Measurements from ENCODE around the gene TLR8.

TLR8 gene

GRCh38 chrX:12946838-12947544 lies 40.6 kb downstream of the TLR8 start:
- TF ChIP-seq, protein P1, sequence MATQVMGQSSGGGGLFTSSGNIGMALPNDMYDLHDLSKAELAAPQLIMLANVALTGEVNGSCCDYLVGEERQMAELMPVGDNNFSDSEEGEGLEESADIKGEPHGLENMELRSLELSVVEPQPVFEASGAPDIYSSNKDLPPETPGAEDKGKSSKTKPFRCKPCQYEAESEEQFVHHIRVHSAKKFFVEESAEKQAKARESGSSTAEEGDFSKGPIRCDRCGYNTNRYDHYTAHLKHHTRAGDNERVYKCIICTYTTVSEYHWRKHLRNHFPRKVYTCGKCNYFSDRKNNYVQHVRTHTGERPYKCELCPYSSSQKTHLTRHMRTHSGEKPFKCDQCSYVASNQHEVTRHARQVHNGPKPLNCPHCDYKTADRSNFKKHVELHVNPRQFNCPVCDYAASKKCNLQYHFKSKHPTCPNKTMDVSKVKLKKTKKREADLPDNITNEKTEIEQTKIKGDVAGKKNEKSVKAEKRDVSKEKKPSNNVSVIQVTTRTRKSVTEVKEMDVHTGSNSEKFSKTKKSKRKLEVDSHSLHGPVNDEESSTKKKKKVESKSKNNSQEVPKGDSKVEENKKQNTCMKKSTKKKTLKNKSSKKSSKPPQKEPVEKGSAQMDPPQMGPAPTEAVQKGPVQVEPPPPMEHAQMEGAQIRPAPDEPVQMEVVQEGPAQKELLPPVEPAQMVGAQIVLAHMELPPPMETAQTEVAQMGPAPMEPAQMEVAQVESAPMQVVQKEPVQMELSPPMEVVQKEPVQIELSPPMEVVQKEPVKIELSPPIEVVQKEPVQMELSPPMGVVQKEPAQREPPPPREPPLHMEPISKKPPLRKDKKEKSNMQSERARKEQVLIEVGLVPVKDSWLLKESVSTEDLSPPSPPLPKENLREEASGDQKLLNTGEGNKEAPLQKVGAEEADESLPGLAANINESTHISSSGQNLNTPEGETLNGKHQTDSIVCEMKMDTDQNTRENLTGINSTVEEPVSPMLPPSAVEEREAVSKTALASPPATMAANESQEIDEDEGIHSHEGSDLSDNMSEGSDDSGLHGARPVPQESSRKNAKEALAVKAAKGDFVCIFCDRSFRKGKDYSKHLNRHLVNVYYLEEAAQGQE (IDR thresholded peaks at IDR 0.05; ENCODE audit: insufficient read depth in 1 of 2, low read depth in 2 of 2, low read length in 2 of 2): no peak
- TF ChIP-seq FOXP2 (optimal IDR thresholded peaks at IDR 0.05; ENCODE audit: borderline replicate concordance, extremely low read depth, extremely low read length, insufficient read depth) (no peak), TAF1 (IDR thresholded peaks at IDR 0.05; ENCODE audit: borderline replicate concordance, insufficient read depth, low read length) (no peak), SIN3A (IDR thresholded peaks at IDR 0.05; ENCODE audit: borderline replicate concordance, insufficient read depth, low read length) (no peak), POLR2AphosphoS5 (IDR thresholded peaks at IDR 0.05; ENCODE audit: low read depth, low read length) (no peak)

DNA sequence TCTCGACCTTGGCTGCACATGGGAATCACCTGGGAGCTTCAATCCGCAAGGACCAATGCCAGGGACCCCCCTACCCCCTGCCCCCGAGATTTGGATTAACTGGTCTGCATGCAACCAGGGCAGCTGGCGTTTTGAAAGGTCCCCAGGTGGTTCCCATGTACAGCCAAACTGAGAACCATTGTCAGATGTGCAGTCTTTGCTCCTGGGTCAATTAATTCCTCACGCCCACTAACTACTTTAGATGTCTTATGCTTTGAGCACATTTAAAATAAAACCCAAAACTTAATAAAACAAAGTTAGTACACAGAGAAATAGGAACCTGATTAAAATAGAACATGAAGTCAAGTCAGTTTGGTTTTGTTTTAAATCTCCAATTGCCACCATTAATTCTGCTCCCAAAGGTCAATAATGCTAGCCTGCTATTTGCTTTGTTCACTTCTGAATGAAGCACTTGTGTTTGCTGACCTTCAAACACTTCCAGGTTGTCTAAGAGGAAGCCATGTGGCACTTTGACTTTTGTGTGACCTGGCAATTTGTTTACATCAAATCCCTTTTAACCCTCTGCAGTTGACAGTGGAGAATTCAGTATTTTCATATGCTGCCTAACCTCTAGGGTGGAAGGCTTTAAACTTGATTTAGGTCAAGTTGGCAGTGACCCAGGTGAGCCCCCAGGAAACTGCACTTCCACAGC lies 41.3 kb downstream of the TLR8 start:
- TF ChIP-seq TAF1 (IDR thresholded peaks at IDR 0.05; ENCODE audit: borderline replicate concordance, insufficient read depth, low read length) (no peak), SIN3A (IDR thresholded peaks at IDR 0.05; ENCODE audit: borderline replicate concordance, insufficient read depth, low read length) (no peak), POLR2AphosphoS5 (IDR thresholded peaks at IDR 0.05; ENCODE audit: low read depth, low read length) (no peak), FOXP2 (optimal IDR thresholded peaks at IDR 0.05; ENCODE audit: borderline replicate concordance, extremely low read depth, extremely low read length, insufficient read depth) (no peak)
- TF ChIP-seq, protein P1 (IDR thresholded peaks at IDR 0.05; ENCODE audit: insufficient read depth in 1 of 2, low read depth in 2 of 2, low read length in 2 of 2): no peak

GRCh38 chrX:12948495-12948894 lies 42.1 kb downstream of the TLR8 start:
- no peak for TF ChIP-seq POLR2AphosphoS5 (IDR thresholded peaks at IDR 0.05; ENCODE audit: low read depth, low read length)
- TF ChIP-seq TAF1 (IDR thresholded peaks at IDR 0.05; ENCODE audit: borderline replicate concordance, insufficient read depth, low read length): no peak
- TF ChIP-seq, protein P1 (IDR thresholded peaks at IDR 0.05; ENCODE audit: insufficient read depth in 1 of 2, low read depth in 2 of 2, low read length in 2 of 2): no peak
- no peak for TF ChIP-seq SIN3A (IDR thresholded peaks at IDR 0.05; ENCODE audit: borderline replicate concordance, insufficient read depth, low read length)
- TF ChIP-seq FOXP2 (optimal IDR thresholded peaks at IDR 0.05; ENCODE audit: borderline replicate concordance, extremely low read depth, extremely low read length, insufficient read depth): no peak

GRCh38 chrX:12949205-12949926 lies 42.9 kb downstream of the TLR8 start:
- TF ChIP-seq FOXP2 (optimal IDR thresholded peaks at IDR 0.05; ENCODE audit: borderline replicate concordance, extremely low read depth, extremely low read length, insufficient read depth) (no peak), POLR2AphosphoS5 (IDR thresholded peaks at IDR 0.05; ENCODE audit: low read depth, low read length) (no peak), SIN3A (IDR thresholded peaks at IDR 0.05; ENCODE audit: borderline replicate concordance, insufficient read depth, low read length) (no peak; the same call in 1 of the 2 replicates), TAF1 (IDR thresholded peaks at IDR 0.05; ENCODE audit: borderline replicate concordance, insufficient read depth, low read length) (no peak)
- TF ChIP-seq, protein P1 (IDR thresholded peaks at IDR 0.05; ENCODE audit: insufficient read depth in 1 of 2, low read depth in 2 of 2, low read length in 2 of 2): no peak
